Endometrium (tissue), 2 donors: ENCODE data around the gene TFRC.
"Not testable (repeated sequence)": the region's sequence is repeated elsewhere in the genome, so short reads cannot be mapped to it uniquely, and the experiment has no call there.

ENCODE experiments used
- FAIRE-seq: peaks from 2 replicates; lab custom pipeline; 2012; peaks lifted over from hg19 to GRCh38; lab: Jason Lieb, UNC
- donor health status: control.
- donor health status: control.

Gene TFRC

GRCh38 chr3:196081834-196082618, at the start of gene TFRC:
Gene TFRC, minus strand, starts transcription at chr3:196082090. Its CDS starts 4,991 bp downstream, at chr3:196077099.
- FAIRE-seq: no peak

GRCh38 chr3:196128172-196128843, 46.4 kb upstream of the TFRC start:
- no peak for FAIRE-seq

- FAIRE-seq: no peak
Measured at GRCh38 chr3:196127308-196128040, 45.6 kb upstream of the TFRC start.

GRCh38 chr3:196124608-196125007, 42.7 kb upstream of the TFRC start:
- FAIRE-seq: no peak

DNA sequence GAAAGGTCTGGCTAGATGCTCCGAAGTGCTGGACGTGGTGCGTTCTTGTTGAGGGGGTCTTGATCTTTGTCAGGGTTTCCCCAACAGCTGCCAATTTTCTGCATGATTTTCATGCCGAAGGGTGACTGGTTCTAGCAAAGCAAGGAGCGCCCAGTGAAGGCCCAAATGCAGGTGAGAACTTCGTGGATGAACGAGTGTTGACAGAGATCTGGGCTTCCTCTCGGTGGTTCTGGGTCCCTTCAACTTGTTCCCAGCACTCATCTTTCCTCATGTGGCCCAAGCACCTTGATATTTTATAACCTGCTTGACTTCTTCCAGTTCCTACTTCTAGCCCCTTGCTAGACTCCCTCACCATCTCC, 40.8 kb upstream of the TFRC start:
- no peak for FAIRE-seq

- FAIRE-seq: peak; percentile 31
Measured at GRCh38 chr3:196122021-196122687, 40.3 kb upstream of the TFRC start.

- no peak for FAIRE-seq
Measured at GRCh38 chr3:196121066-196121465, 39.2 kb upstream of the TFRC start.

DNA sequence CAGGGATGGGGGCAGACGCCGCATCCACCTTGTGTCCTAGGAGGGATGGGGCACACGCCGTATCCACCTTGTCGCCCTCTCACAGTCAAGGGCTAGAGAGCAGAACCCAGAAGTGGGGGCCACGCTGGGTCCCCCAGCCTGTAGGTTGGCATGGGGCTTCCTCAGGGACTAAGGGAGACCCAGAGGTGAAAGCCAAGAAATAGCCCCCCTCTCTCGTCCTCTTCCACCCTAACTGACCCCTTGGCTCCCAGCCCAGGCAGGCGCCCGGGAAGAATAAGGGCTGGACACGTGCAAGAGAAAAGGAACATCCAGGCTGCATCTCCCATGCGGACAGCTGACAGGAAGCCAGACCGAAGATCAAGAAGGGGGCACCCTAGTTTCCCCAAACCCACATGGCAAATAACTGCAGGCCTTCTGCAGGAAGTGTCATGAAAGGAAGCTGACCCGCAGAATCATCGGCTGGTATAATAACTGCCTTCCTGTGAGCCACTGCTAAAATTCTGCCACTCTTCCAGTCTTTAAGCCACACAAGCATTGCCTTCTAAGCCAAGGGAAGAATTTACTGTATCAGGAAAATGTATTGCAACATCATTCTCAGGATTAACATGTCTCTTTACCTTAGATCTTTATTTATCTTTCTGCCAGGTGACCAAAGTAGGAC, 38.5 kb upstream of the TFRC start:
- FAIRE-seq: no peak

DNA sequence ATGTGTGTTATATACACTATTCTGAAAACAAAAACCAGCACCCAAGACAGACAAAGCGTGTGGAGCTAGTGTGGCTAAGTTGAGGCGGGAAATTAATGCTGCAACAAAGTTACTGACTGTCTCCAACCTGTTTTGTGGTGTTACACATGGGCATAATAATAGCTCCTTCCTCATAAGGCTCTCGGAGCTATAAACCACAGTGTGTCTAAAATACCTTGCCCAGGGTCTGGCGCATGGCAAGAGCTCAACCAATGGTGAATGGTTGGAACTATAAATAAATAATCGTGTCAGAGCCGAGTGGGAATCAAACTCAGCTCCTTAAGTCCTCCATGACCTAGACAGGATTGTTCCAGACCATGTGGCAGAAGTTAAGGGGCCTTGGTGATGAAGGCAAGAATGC, 35.9 kb upstream of the TFRC start:
- FAIRE-seq: no peak

DNA sequence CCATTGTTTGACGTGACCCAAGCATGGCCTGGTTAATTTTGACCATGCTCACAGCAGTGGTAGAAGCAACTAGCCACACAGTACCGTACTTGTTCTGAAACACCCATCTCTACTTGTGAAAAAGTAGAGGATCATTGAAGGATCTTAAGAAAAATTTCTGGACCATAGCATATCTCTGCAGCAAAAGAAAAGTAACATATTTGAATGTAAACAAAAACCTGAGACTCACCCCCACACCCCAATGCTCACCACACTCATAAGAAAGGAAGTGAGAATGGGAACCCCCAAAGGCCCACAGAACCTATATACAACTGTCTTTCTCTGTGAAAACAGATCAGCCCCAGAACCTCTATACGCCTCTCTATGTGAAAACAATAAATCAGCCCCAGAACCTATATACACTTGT, 33.8 kb upstream of the TFRC start:
- FAIRE-seq: no peak

GRCh38 chr3:196111939-196112386, 30.1 kb upstream of the TFRC start:
- no peak for FAIRE-seq

DNA sequence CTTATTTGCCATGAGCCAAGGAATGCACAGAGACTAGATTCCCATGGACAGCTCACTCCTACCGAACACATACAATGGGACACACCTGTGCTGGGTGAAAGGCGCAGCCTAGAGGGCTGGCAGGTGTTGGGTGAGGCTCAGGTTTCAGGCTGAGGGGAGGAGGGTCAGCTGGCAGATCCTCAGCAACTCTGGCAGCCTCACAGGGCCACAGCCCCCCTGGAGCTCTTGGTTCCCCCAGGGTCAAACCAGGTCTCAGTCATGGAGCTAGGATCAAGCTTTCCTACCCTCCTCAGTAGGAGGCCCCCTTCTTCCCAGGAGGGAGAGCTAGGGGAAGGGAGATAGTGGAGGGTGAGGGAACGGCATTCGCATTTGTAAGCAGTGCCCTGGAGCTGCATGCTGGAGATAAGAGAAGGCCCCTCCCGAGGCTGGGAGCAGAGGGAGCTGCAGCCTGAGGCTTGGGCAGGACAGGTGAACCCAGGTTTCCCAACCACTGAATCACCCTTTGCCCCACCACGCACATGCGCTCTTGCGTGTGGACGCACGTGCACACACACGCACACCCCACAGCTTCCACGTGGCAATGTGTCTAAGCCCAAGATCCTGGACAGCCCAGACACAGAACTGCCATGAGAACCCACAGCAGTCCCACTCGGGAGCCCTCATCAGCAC, 26.3 kb upstream of the TFRC start:
- no peak for FAIRE-seq

- FAIRE-seq: not testable (repeated sequence)
Measured at GRCh38 chr3:196104707-196105106, 22.8 kb upstream of the TFRC start.

DNA sequence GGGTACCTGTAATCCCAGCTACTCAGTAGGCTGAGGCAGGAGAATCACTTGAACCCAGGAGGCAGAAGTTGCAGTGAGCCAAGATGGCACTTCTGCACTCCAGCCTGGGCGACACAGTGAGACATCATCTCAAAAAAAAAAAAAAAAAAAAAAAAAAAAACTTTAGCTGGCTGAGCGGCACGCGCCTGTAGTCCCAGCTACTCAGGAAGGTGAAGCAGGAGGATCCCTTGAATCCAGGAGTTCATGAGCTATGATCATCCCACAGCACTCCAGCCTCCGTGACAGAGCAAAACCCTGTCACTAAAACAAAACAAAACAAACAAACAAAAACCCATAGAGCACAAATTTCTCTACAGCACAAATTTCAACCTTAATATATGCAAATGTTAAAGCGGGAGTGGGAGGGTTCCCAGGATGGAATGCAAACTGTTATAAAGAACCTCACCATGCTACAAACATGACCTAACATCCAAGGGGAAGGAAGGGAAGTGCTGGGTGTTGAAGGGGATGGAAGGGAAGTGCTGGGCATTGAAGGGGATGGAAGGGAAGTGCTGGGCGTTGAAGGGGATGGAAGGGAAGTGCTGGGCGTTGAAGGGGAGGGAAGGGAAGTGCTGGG, 16.6 kb upstream of the TFRC start:
- not testable (repeated sequence) for FAIRE-seq

DNA sequence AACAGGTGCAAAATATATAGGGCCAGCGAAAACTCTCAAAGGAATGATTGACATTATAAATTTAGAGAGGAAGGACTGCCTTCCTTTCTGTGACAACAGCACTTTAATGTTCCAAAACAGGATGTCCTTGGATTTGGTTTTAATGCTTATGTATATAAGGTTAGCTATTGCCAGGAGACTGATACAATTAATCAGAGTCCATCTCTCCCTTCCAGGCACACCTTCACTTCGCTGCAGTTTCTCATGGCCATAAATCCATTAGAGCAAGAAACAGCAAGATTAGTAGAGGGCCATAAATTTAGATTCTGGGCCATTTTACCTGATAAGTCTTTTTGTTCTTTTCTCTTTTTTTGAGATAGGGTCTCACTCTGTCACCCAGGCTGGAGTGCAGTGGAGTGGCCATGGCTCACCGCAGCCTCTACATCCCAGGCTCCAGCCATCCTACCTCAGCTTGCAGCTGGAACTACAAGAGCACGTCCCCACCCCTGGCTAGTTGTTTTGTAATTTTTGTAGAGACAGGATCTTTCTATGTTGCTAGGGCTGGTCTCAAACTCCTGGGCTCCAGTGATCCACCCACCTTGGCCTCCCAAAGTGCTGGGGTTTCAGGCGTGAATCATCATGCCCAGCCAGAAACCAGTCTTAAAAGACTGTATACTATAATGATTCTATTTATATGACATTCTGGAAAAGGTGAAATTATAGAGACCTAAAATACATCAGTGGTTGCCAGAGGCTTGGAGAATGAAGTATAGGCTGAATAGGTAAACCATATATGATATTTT, 15.7 kb upstream of the TFRC start:
- FAIRE-seq: no peak

- no peak for FAIRE-seq
Measured at GRCh38 chr3:196096382-196096953, 14.6 kb upstream of the TFRC start.

DNA sequence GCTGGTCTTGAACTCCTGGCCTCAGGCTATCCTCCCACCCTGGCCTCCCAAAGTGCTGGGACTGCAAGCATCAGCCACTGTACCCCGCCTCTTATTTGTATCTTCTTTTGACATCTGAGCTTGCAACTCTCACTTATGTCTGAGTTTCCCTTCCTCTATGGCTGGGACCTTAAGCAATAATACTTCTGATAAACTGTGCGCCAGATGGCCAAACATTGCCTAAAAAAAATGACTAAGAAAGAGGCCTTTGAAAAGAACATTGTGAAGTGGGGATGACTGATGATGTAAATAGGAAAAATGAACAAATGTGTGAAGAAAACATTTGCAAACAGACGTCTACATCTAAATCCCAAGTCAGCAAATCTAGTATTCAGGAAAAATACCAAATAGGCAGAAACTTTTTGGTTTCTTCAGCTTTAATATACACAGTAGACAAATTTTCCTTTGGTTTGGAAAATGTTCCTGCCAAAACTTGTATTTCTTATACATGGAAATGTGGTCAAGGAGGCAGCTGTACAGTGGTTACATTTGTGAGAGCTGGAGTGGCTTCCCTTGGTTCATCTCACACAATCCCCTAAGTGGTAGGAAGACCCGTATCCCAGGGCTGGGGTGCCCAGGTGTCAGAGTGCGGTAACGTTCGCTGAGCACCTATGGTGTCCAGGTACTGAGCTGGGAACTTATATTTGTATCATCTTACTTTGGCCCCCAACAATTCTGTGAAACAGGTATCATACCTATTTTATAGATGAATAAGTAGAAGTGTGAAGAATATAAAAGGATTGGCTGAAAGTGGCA, 11.6 kb upstream of the TFRC start:
- no peak for FAIRE-seq

GRCh38 chr3:196087906-196088305, 6.0 kb upstream of the TFRC start:
- no peak for FAIRE-seq

DNA sequence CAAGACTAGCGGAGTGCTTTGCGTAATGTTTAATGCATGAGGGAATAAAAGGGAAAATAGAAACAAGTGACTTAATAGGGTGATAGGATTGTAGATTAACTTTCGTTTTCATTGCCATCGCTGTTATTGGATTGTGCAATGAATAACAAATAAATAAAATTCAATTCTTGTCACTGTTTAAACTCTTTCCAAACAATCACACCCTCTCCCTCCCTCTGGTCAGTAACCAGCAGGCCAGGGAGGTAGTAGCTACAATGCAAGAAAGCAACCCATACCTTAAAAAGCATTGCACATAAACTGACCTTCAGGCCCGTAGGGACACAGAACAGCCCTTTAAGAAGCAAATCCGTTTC, 705 bp upstream of the TFRC start:
- no peak for FAIRE-seq
